Forelimb muscle (tissue), 1 donor: ENCODE results near the gene TRPM3. TPM values are rescaled to one million over a fixed set of nuclear protein-coding genes. Genes with fewer than 3 reads are reported as not detected.
A peak's percentile ranks its signal among the peaks of the same experiment; 100 is the strongest.

Experiments used
- DNase-seq: peaks from one replicate; pipeline ENCODE4 v3.0.0-alpha.2; 2013; ENCODE audit warnings: low read depth
- polyA plus RNA-seq: library from polyadenylated mRNA; unstranded; fragments of 120-200 nt; gene quantifications from one replicate; pipeline ENCODE4 v1.2.1, GENCODE V29; 2013; ENCODE audit not compliant: insufficient read length

The TRPM3 gene
- polyA plus RNA-seq, 1 donor = 0.19 TPM

GRCh38 chr9:70610287-70610644 lies 511.2 kb downstream of the TRPM3 start:
- DNase-seq = no peak

GRCh38 chr9:70609542-70610286 lies 511.7 kb downstream of the TRPM3 start:
- peak; percentile 70 for DNase-seq

GRCh38 chr9:70609011-70609410 lies 512.4 kb downstream of the TRPM3 start:
- no peak for DNase-seq

GRCh38 chr9:70607926-70608325 lies 513.5 kb downstream of the TRPM3 start:
- no peak for DNase-seq

- DNase-seq = no peak
Measured at GRCh38 chr9:70607329-70607728, 514.1 kb downstream of the TRPM3 start.

- DNase-seq = no peak
Measured at GRCh38 chr9:70603020-70603411, 518.4 kb downstream of the TRPM3 start.

GRCh38 chr9:70602321-70603019 lies 519.0 kb downstream of the TRPM3 start:
- DNase-seq = peak; percentile 70

- DNase-seq = no peak
Measured at GRCh38 chr9:70601000-70601951, 520.1 kb downstream of the TRPM3 start.

GRCh38 chr9:70600506-70600905 lies 520.9 kb downstream of the TRPM3 start:
- DNase-seq = no peak

- DNase-seq = no peak
Measured at GRCh38 chr9:70597886-70598285, 523.5 kb downstream of the TRPM3 start.

- no peak for DNase-seq
Measured at GRCh38 chr9:70595211-70595610, 526.2 kb downstream of the TRPM3 start.

GRCh38 chr9:70594386-70594944 lies 527.0 kb downstream of the TRPM3 start:
- no peak for DNase-seq

GRCh38 chr9:70593241-70593640 lies 528.2 kb downstream of the TRPM3 start:
- DNase-seq = no peak

GRCh38 chr9:70590315-70590677 lies 531.1 kb downstream of the TRPM3 start:
- no peak for DNase-seq

- no peak for DNase-seq
Measured at GRCh38 chr9:70589571-70590314, 531.7 kb downstream of the TRPM3 start.

GRCh38 chr9:70588999-70589398 lies 532.4 kb downstream of the TRPM3 start:
- no peak for DNase-seq

- no peak for DNase-seq
Measured at GRCh38 chr9:70588381-70588780, 533.0 kb downstream of the TRPM3 start.

GRCh38 chr9:70587201-70587600 lies 534.2 kb downstream of the TRPM3 start:
- DNase-seq = no peak

- no peak for DNase-seq
Measured at GRCh38 chr9:70586476-70586875, 534.9 kb downstream of the TRPM3 start.

- no peak for DNase-seq
Measured at GRCh38 chr9:70581955-70582350, 539.5 kb downstream of the TRPM3 start.

- no peak for DNase-seq
Measured at GRCh38 chr9:70581214-70581954, 540.0 kb downstream of the TRPM3 start.
